ENCODE results near the gene FBXL20.
A peak's percentile ranks its signal among the peaks of the same experiment; 100 is the strongest.

FBXL20 gene

GRCh38 chr17:39225959-39226683 lies 175.3 kb downstream of the FBXL20 start:
- peak; percentile 53 for DNase-seq (ENCODE audit: low read depth)

DNA sequence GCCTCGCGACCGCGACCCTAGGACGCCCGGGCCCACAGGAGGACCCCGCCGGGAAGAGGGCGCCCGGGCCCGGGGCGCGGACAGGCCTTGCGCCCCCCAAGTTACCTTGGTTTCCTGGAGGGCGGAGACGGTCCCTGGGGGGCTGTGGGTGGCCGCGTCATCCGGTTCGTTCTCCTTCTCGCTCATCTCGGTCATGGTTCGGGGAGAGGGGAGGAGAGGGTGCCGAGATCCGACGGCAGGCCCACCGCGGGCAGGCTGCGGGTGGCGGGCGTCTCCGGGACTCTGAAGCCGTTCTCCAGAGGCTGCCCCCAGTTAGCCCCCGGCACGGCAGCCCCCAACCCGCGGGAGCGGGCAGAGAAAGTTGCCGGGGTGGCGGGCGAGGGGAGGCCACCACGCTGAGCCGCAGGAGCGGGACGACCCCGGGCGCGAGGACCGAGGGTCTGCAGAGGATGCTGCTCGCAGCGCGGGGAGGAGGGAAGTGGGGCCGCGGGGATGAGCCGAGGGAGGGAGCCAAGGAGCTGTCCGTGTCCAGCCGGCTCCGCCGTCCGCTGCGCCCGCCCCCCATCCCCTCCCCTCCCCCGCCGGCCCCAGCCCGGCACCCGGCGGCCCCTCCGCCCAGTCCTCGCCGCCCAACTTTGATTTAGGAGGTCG lies 176.0 kb downstream of the FBXL20 start, which contains the start of gene STAC2:
Gene STAC2 (minus strand): TSS at position 638 of the 651 bp plus-strand sequence. CDS start 443 bp downstream, at position 195.
- DNase-seq (ENCODE audit: low read depth): no peak

- no peak for DNase-seq (ENCODE audit: low read depth)
These were observed 176.6 kb downstream of the FBXL20 start for GRCh38 chr17:39224778-39225307.

DNA sequence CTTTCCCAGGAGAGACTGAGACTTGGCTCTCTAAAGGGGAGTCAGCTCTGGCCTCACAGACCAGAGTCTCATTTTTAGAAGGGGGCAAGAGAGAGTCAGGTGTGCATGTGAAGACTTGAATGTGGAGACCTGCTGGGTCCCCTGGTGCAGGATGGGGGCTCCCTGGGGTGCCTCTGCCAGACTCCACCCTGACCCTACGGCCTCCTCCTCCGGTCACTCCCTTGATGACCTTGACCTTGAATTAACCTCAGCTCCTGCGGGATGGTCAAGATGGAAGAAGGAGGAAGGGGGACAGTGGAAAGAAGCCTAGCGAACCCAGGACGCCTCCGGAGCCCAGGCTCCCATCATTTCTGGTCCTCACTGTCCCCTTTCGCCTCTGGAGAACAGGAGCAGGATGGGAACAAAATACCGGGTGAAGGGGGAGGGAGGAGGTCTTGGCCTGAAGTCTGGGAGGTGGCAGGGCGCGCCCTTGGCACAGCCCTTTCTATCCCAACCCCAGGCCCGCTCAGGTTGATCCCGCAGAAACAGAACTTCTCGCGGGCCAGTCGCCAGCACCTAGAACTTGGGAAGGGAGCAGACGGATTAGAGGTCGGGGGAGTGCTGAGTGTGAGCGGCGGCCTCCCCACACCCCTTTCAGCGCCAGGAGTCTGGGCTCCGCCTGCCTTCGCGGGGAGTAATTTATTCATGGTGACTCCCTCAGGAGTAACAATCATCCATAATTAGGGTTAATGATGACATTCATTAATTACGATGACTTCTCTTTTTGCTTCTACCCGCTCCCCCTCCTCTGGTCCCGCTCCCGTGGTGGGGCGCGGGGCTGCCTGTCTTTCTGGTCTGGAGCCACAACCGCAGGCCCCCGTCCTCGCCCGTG lies 177.3 kb downstream of the FBXL20 start:
- DNase-seq (ENCODE audit: low read depth): no peak

DNA sequence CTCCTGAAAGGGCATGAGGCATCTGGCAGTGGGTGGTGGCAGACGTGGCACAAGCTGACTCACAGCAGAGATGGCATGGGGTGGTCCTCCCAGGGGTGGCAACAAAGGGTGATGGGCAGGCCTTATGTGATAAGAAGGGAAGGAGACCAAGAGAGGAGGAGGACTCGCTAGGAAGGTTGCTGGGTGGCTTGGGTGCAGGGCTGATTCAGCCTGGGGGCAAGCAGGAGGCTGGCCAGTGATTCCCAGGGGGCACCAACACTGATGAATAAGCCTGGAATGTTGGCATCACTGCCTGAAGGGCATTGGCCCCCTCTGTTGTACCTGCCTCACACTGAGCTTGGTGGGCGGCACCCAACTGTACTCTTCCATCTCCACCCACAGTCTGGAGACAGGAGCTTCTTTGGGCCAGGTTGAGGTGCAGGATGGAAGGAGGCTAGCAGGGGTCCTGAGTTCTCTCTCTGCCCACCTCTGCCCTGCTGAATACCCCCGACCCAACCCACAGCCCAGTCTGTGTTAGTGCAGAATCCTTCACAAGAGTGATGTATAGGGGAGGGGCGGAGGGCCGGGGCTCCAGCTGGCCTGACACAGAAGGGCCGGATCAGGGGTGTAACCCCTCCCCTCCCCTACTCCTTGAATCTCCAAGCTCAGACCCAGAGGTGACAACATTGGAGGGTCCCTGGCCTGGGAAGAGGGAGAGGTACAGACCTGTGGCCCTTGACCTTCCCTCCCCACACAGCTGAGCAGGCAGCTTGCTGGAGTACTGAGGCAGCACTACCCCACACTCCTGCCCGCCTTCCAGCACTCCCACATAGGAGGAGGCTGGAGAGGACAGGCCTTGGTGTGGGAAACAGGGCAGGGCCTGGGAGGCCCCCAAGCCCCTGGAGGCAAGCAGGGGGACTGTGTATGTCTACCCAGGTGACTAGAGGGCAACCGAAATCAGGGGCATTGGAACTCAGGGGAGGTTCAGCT lies 178.3 kb downstream of the FBXL20 start:
- no peak for DNase-seq (ENCODE audit: low read depth)

- no peak for DNase-seq (ENCODE audit: low read depth)
These were observed 179.3 kb downstream of the FBXL20 start for GRCh38 chr17:39222151-39222550.

DNA sequence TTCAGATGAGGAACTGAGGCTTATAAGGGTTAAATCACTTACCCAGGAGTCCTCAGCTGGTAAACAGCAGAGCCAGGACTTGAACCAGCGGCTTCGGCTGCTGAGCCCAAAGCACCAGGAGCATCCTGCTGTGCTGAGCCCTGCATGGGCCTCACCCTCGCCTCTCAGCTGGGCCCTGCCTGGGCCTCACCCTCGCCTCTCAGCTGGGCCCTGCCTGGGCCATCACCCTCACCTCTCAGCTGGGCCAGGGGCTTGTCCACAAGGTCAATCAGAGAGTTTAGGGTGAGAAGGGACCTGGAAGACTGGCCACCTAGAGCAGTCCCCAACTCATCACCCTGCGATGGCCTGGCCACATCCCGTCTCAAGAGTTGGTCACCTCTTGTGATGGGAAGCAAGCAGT lies 179.9 kb downstream of the FBXL20 start:
- DNase-seq (ENCODE audit: low read depth): no peak

DNA sequence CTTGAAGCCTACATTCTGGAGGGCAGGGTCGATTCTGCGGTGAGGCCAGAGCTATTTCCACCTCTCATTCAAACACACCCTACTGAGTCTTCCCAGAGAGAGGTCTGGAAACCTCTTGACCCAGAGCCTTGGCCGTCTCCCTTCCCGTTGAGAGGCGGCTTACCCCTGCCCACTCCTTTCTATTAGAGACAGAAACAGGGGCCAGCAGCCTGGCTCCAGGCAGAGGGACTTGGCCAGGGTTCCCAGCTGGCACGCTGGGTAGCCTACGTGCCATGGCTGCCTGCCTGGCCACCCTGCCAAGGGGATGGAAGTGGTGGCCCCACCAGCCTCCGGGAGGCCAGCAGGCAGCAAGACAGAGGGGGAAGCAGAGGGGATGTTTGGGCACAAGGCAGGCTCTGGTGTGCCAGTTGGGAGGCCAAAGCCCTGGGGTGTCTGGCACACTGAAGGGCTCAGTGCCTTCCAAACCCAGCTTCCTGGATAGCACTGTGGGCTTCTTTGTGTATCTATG lies 181.7 kb downstream of the FBXL20 start:
- DNase-seq (ENCODE audit: low read depth): no peak

GRCh38 chr17:39218906-39219305 lies 182.5 kb downstream of the FBXL20 start:
- DNase-seq (ENCODE audit: low read depth): no peak

GRCh38 chr17:39217734-39218369 lies 183.6 kb downstream of the FBXL20 start:
- DNase-seq (ENCODE audit: low read depth): no peak

- no peak for DNase-seq (ENCODE audit: low read depth)
These were observed 187.6 kb downstream of the FBXL20 start for GRCh38 chr17:39213852-39214251.

DNA sequence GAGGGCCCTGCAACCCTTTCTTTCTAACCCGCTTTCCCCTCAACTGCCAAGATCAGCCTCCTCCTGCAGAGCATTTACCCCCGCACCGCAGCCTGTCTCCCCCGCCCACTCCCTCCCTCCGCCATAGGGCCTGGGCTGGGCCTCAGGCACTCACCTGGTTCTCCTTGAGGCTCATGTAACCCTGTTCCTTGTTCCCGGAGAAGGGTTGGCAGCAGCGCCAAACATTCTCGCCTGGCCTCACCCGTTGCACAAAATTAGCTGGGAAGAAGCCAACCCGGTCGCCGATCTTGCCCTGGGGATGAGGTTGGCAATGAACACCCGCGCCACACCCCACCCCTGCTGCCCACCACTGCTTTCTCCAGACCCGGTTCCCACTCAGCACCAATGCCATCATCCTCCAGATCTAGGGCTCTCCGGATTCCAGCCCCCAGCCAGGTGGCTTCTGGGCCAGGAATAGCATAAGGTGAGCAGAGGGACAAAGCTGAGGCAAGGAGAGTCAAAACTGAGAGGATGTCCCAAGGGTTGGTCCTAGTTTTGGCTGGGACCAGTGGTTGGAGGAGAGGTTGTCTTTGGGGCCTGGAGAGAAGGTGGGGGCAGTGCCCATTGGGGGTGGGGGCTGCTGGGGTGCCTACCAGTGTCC lies 188.5 kb downstream of the FBXL20 start:
- DNase-seq (ENCODE audit: low read depth): no peak

DNA sequence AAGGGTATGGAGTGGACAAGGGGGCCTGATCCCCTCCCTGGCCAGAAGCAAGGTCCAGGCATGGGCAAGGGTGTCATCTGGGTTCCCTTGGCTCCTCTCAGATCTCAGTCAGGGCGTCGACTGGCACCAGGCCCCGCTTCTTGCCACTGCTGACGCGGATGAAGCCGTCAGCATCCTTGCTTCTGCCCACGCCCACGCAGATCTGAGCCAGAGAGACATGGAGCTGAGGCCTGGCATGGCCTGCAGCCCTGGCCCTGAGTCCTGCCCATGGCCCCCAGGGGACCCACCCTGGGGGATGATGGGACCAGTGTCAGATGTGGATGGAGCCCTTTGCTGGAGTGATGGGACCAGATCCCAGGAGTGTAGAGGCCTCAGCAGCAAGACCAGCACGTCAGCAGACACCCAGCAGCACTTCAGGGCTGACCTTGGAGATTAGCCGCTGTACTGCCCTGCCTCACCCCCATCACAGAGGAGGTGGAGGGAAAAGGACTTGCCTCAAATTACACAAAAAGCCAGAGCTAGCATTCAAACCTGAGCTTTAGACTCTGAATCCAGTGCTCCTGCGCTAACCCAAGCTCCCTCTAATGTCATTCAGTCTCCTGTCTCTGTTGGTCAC lies 189.1 kb downstream of the FBXL20 start:
- no peak for DNase-seq (ENCODE audit: low read depth)

DNA sequence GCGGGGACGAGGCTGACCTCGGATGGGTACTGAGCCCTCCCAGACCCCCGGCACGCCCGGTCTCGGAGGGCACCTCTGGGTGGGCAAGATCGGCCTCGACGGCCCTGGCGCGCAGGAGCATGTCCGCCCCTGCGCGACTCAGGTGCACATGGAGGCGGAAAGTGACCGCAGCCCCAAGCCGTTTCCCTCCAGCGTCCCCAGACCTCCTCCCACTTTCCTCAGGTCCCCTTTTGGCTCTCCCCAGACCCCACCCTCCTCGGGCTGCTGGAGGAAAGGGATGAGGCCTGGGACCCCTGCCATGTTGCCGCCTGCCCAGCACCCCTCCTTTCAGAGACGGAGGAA lies 191.4 kb downstream of the FBXL20 start:
- no peak for DNase-seq (ENCODE audit: low read depth)

DNA sequence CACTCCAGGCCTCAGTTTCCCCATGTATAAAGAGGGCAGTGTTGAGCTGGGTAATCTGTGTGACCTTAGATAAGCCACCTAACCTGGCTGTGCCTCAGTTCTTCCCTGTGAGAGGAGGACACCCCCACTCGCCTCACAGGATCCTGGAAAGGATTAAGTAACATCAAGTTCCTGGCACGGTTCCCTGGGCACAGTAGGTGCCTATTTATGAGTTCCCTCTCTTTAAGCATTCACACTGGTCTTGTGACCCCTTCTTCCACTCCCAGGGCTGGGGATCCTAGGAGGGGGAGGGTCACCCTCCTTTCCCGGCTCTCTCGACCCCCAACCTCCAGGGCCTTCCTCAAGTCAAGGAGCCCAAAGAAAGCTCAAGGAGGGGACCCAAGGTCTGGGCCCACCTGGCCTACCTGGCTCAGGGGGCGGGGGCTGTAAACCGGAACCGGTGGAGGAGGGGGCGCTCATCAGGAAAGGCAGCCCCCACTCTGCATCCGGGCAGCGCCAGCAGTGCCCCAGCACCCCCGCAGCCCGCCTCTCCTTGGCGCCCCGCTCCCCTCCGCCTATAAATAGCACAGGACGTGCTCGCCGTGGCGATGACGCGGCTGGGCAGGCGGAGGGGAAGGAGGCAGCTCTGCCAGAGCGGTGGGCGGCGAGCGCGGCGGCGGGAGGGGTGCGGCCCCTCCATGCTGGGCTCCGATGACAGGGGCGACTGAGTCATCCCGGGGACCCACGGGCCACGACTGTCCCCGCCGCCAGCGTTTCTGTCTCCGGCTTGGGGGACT lies 191.9 kb downstream of the FBXL20 start:
- peak; percentile 73 for DNase-seq (ENCODE audit: low read depth)

DNA sequence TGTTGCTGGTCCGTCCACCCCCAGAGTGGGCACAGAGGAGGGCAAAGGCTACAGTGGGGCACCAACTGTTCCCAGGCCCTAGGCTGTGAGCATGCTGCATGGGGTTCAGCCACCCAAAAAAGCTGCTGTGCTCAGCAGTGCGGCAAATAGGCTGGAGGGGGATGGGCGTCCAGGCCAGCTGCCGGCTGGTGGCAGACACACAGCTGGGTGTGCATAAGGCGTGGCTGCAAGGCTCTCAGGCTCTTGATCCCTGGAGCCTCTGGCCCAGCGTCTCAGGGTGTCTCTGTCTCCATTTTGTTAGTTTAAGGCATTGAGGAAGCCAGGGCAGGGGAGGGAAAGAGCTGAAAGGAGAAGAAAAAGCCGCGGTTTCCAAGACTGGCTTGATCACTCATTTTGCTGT lies 192.5 kb downstream of the FBXL20 start:
- DNase-seq (ENCODE audit: low read depth): no peak

DNA sequence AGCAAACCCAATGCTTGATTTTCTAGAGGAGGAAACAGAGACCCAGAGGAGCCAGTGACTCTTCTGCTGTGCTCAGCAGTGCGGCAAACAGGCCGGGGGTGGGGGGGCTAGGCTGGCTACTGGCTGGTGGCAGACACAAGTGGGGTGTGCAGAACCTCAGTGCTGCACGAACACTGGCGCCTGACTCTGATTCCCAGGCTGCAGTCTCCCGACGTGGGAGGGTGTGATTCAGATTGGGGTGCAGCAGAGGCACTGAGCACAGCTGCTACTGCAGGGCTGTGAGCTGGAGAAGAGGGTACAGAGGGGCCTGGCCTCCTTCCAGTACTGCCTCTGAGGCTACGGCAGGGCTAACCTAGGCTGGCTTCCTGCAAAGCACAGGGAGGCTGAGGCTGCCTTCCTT lies 193.3 kb downstream of the FBXL20 start:
- no peak for DNase-seq (ENCODE audit: low read depth)

GRCh38 chr17:39205112-39205526 lies 196.3 kb downstream of the FBXL20 start:
- DNase-seq (ENCODE audit: low read depth): no peak

- no peak for DNase-seq (ENCODE audit: low read depth)
These were observed 197.2 kb downstream of the FBXL20 start for GRCh38 chr17:39204245-39204644.
